Right lung (tissue), 5 donors: ENCODE data around the gene SNRNP35. TPM values are rescaled to one million over a fixed set of nuclear protein-coding genes. Genes with fewer than 3 reads are reported as not detected.

Experiments
- polyA plus RNA-seq, 5 donors: library from polyadenylated mRNA; unstranded; fragments of 120-200 nt; gene quantifications; one replicate each; pipeline versions ENCODE4 v1.2.1 to v1.2.3, GENCODE V29; 2013; ENCODE audit warnings: inconsistent platforms in 1 of 5, low replicate concordance in 1 of 5; ENCODE audit not compliant: insufficient read length in 5 of 5, insufficient read depth in 1 of 5

The SNRNP35 gene
- polyA plus RNA-seq, 5 donors: 32.1 to 40.4 (median 37.4) TPM

Other genes starting within 250 kb of the SNRNP35 start
- 10 to 100 TPM; 22.0 to 48.9 (median 41.3) TPM for gene MPHOSPH9, start 225.0 kb upstream of the SNRNP35 start, polyA plus RNA-seq
- gene MTRFR, start 224.7 kb upstream of the SNRNP35 start, polyA plus RNA-seq: 10 to 100 TPM; 24.5 to 26.2 (median 25.8) TPM
- 100 to 1,000 TPM; 225 to 293 (median 236) TPM for gene CDK2AP1, start 186.3 kb upstream of the SNRNP35 start, polyA plus RNA-seq
- gene SBNO1, start 93.3 kb upstream of the SNRNP35 start, polyA plus RNA-seq: 10 to 100 TPM; 18.3 to 30.8 (median 29.5) TPM
- 10 to 100 TPM; 55.3 to 59.5 (median 56.0) TPM for gene KMT5A, start 74.0 kb upstream of the SNRNP35 start, polyA plus RNA-seq
- 1 to 10 TPM; 4.5 to 5.8 (median 5.3) TPM for gene RILPL2, start 21.5 kb upstream of the SNRNP35 start, polyA plus RNA-seq
- 10 to 100 TPM; 15.8 to 26.7 (median 22.6) TPM for gene RILPL1, start 75.6 kb downstream of the SNRNP35 start, polyA plus RNA-seq
- 100 to 1,000 TPM; 183 to 208 (median 198) TPM for gene TMED2, start 126.4 kb downstream of the SNRNP35 start, polyA plus RNA-seq
- 10 to 100 TPM; 40.4 to 45.7 (median 42.7) TPM for gene DDX55, start 144.0 kb downstream of the SNRNP35 start, polyA plus RNA-seq
- gene EIF2B1, start 175.5 kb downstream of the SNRNP35 start, polyA plus RNA-seq: 10 to 100 TPM; 63.2 to 74.6 (median 64.2) TPM
- gene GTF2H3, start 175.7 kb downstream of the SNRNP35 start, polyA plus RNA-seq: 10 to 100 TPM; 27.6 to 45.5 (median 39.6) TPM
- gene TCTN2, start 213.0 kb downstream of the SNRNP35 start, polyA plus RNA-seq: 10 to 100 TPM; 19.6 to 28.6 (median 26.4) TPM